HepG2 (cell line): ENCODE data around the gene TMPRSS15. TPM values are rescaled to one million over a fixed set of nuclear protein-coding genes. Genes with fewer than 3 reads are reported as not detected.

Experiments used
- ATAC-seq: fragments of 200-7000 bp; cut with Tn5 transposase; 3 replicates; pipeline ENCODE4 v1.9.1; 2020; ENCODE audit warnings: mild to moderate bottlenecking, moderate library complexity
- BruUV-seq: library from RNA; stranded (reverse); fragments of 400-500 nt; replicated peaks from 2 replicates; lab custom pipeline; 2021; lab: Mats Ljungman, UMichigan
- CTCF ChIA-PET: fragments of 300-600 bp; formaldehyde crosslinking; extraction: SDS; loops from one replicate; lab custom pipeline; 2021; ENCODE audit warnings: low total read pairs, inconsistent platforms, low intra/inter-chr PET ratio; lab: Yijun Ruan, JAX
- POLR2A ChIA-PET: fragments of 350-600 bp; sonication (Branson Sonifier 250); formaldehyde crosslinking; loops from one replicate; lab custom pipeline; 2020; ENCODE audit warnings: antibody characterized with exemption, inconsistent platforms; lab: Yijun Ruan, JAX
- DNase-seq: peaks from one replicate; pipeline ENCODE4 v3.0.0-alpha.2; 2015; ENCODE audit warnings: low spot score
- FAIRE-seq: peaks from 3 replicates; lab custom pipeline; 2011; peaks lifted over from hg19 to GRCh38; lab: Jason Lieb, UNC
- H2AFZ ChIP-seq: one replicate; pipeline ENCODE4 v1.6.1; 2011; ENCODE audit warnings: low read length, inconsistent platforms
- H3K27ac ChIP-seq: fragments of 300-600 bp; 3 replicates; pipeline ENCODE4 v1.8.0; 2011; ENCODE audit warnings: mixed run types, mild to moderate bottlenecking, mixed read lengths, low read length, inconsistent platforms; ENCODE audit not compliant: insufficient read depth; ENCODE audit errors: extremely low read length
- H3K27me3 ChIP-seq, 2 experiments: fragments of 200-600 bp in 1 of 2; 2 replicates in 1 of 2; 3 replicates in 1 of 2; pipeline versions ENCODE4 v1.6.0 to v1.8.0; 2011; ENCODE audit warnings: low read length in 2 of 2, mild to moderate bottlenecking in 2 of 2, moderate library complexity in 2 of 2, inconsistent platforms in 1 of 2; ENCODE audit not compliant: insufficient read depth in 2 of 2, control insufficient read depth in 1 of 2
- H3K36me3 ChIP-seq, 2 experiments: fragments of 200-600 bp in 1 of 2; replicated peaks in 1 of 2; 2 replicates in 1 of 2; 3 replicates in 1 of 2; pipeline versions ENCODE4 v1.5.1 to v1.8.0; 2011; ENCODE audit warnings: low read length in 2 of 2, inconsistent platforms in 1 of 2; ENCODE audit not compliant: insufficient read depth in 2 of 2, control insufficient read depth in 1 of 2
- H3K4me1 ChIP-seq: 2 replicates; pipeline ENCODE4 v1.5.1; 2012; ENCODE audit warnings: low read length, inconsistent platforms; ENCODE audit not compliant: insufficient read depth
- H3K4me2 ChIP-seq: 2 replicates; pipeline ENCODE4 v1.6.0; 2011; ENCODE audit warnings: low read depth, low read length, inconsistent platforms
- H3K4me3 ChIP-seq, 3 experiments: fragments of 200-600 bp in 1 of 3; sonication (generic), shearing (Covaris generic) in 1 of 3; replicated peaks in 1 of 3; 2 replicates each; pipeline ENCODE4 v1.5.1; 2011 to 2016; ENCODE audit warnings: low read length in 3 of 3, inconsistent platforms in 2 of 3, low read depth in 2 of 3, mild to moderate bottlenecking in 2 of 3, control low read depth in 1 of 3, mixed read lengths in 1 of 3; ENCODE audit not compliant: insufficient read depth in 1 of 3
- H3K79me2 ChIP-seq: one replicate; pipeline ENCODE4 v1.6.1; 2011; ENCODE audit warnings: low read length, inconsistent platforms; ENCODE audit not compliant: insufficient read depth
- H3K9ac ChIP-seq: 2 replicates; pipeline ENCODE4 v1.6.0; 2011; ENCODE audit warnings: mild to moderate bottlenecking, low read depth, low read length, inconsistent platforms; ENCODE audit not compliant: insufficient read depth
- H3K9me3 ChIP-seq: 2 replicates; pipeline ENCODE4 v1.5.1; 2012; ENCODE audit warnings: mild to moderate bottlenecking, low read length
- H4K20me1 ChIP-seq: 2 replicates; pipeline ENCODE4 v1.6.0; 2011; ENCODE audit warnings: inconsistent platforms, mild to moderate bottlenecking, low read length, moderate library complexity; ENCODE audit not compliant: insufficient read depth
- CREM ChIP-seq, 2 experiments: sonication (generic) in 1 of 2; formaldehyde crosslinking in 1 of 2; IDR thresholded peaks; 2 replicates each; pipeline versions ENCODE4 v1.4.0 to v1.6.1; 2016 to 2020; ENCODE audit warnings: antibody characterized with exemption in 1 of 2, mild to moderate bottlenecking in 1 of 2, missing genetic modification reagents in 1 of 2
- HHEX ChIP-seq: IDR thresholded peaks from 2 replicates; pipeline ENCODE4 v1.6.1; 2016; ENCODE audit warnings: control low read depth
- HNRNPL ChIP-seq: fragments of 200-400 bp; formaldehyde crosslinking; IDR thresholded peaks from 2 replicates; pipeline ENCODE4 v1.6.1; 2017; ENCODE audit warnings: mild to moderate bottlenecking, low read depth, low read length
- JUN ChIP-seq: sonication (generic); formaldehyde crosslinking; IDR thresholded peaks from 2 replicates; pipeline ENCODE4 v1.4.0; 2020; ENCODE audit warnings: mild to moderate bottlenecking, missing genetic modification reagents
- KDM6A ChIP-seq: IDR thresholded peaks from 2 replicates; pipeline ENCODE4 v1.6.1; 2016; ENCODE audit warnings: low read depth
- KLF15 ChIP-seq: sonication (generic); formaldehyde crosslinking; IDR thresholded peaks from 2 replicates; pipeline ENCODE4 v1.8.1; 2023; ENCODE audit warnings: borderline replicate concordance, mild to moderate bottlenecking, inconsistent platforms, missing genetic modification reagents, mixed read lengths
- RAD21 ChIP-seq: fragments of 450-650 bp; formaldehyde crosslinking; IDR thresholded peaks from 2 replicates; pipeline ENCODE4 v1.5.0; 2020; ENCODE audit warnings: mild to moderate bottlenecking
- RORA ChIP-seq: sonication (generic); formaldehyde crosslinking; IDR thresholded peaks from 2 replicates; pipeline ENCODE4 v1.5.0; 2020; ENCODE audit warnings: mild to moderate bottlenecking, missing genetic modification reagents, moderate library complexity
- ZNF329 ChIP-seq: sonication (generic); formaldehyde crosslinking; IDR thresholded peaks from 2 replicates; pipeline ENCODE4 v1.9.0; 2021; ENCODE audit warnings: low read depth, mild to moderate bottlenecking, missing genetic modification reagents
- ZNF747 ChIP-seq: sonication (generic); formaldehyde crosslinking; IDR thresholded peaks from 2 replicates; pipeline ENCODE4 v1.8.1; 2023; ENCODE audit warnings: missing genetic modification reagents, mild to moderate bottlenecking, borderline replicate concordance
- ZNF782 ChIP-seq: sonication (generic); formaldehyde crosslinking; IDR thresholded peaks from 2 replicates; pipeline ENCODE4 v1.4.0; 2020; ENCODE audit warnings: missing genetic modification reagents, mild to moderate bottlenecking, borderline replicate concordance
- in situ Hi-C: cut with HindIII; loops from 2 replicates; pipeline ENCODE4 v1.10.0; 2017; ENCODE audit warnings: low pct_unique_long_range_greater_than_20kb; ENCODE audit not compliant: extremely low pct_ligation_motif_present
- intact Hi-C: fragments of 100-400 bp; cut with micrococcal nuclease; formaldehyde crosslinking; loops from one replicate; pipeline ENCODE4 v1.10.0; 2022; ENCODE audit not compliant: unreplicated experiment
- polyA plus RNA-seq, 8 experiments: library from polyadenylated mRNA; depleted of rRNA in 3 of 8; stranded (reverse) in 7 of 8; unstranded in 1 of 8; fragments of >200 nt; fragmentation: Illumina TruSeq in 4 of 8; extraction: Trizol in 4 of 8; gene quantifications; 2 replicates each; pipeline versions ENCODE4 v1.2.1 to v1.2.3, GENCODE V29; 2011 to 2016; ENCODE audit warnings: low read depth in 4 of 8, missing spikeins in 1 of 8, mixed read lengths in 1 of 8; ENCODE audit not compliant: insufficient read depth in 1 of 8
- total RNA-seq, 5 experiments: library from RNA; depleted of rRNA; stranded (reverse); fragments of >200 nt; fragmentation: Illumina TruSeq; extraction: Trizol; gene quantifications; 2 replicates each; pipeline ENCODE4 v1.2.3, GENCODE V29; 2016; ENCODE audit warnings: low read depth in 1 of 5
- TF ChIP-seq, protein P1 (sequence below), 2 experiments: IDR thresholded peaks; 2 replicates each; pipeline ENCODE4 v1.6.1; 2011 to 2012; ENCODE audit warnings: low read length in 2 of 2, borderline replicate concordance in 1 of 2, low read depth in 1 of 2, mild to moderate bottlenecking in 1 of 2, moderate library complexity in 1 of 2
- TF ChIP-seq, protein P2 (sequence below): sonication (generic); formaldehyde crosslinking; IDR thresholded peaks from 2 replicates; pipeline ENCODE4 v1.4.0; 2020; ENCODE audit warnings: mild to moderate bottlenecking, missing genetic modification reagents, borderline replicate concordance
- TF ChIP-seq, protein P3 (sequence below), 2 experiments: sonication (generic) in 1 of 2; formaldehyde crosslinking in 1 of 2; IDR thresholded peaks; 2 replicates each; pipeline versions ENCODE4 v1.6.1 to v1.9.0; 2014 to 2022; ENCODE audit warnings: antibody characterized with exemption in 1 of 2, borderline replicate concordance in 1 of 2, inconsistent platforms in 1 of 2, low read depth in 1 of 2, missing genetic modification reagents in 1 of 2

Gene TMPRSS15
- total and polyA plus RNA-seq, 2 of the 13 experiments (the other 11 are each of a cell fraction or from before 2014, with no cell fraction given): not detected

DNA sequence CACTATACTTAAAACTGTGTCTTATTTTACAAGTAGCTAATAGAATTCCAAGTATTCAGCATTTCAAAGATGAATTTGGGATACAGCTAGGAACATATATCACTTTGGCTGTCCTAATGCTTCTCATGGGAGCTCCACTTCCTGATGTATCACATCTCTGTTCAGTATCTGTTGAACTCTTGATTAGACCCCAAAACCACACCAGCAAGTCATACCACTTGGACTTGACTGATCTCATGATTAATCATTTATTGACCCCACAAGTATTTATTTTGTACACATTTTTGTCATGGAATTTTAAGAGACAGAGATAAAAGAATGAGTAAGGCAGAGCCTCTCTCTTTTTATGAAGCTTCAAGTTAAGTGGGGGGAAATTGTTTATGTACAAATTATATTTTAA, 30.0 kb downstream of the TMPRSS15 start:
- no peak overlapping the region for H3K27ac ChIP-seq
- in situ Hi-C loops (no loop called here), intact Hi-C loops (no loop called here)
- no peaks in the 10 kb centered on the region for H3K79me2 ChIP-seq
- H3K4me1 ChIP-seq: no peaks in the 10 kb centered on the region
- H2AFZ ChIP-seq: no peak overlapping the region
- ChIA-PET CTCF (no interaction called here), POLR2A (no interaction called here)
- H3K27me3 ChIP-seq: no peaks in the 10 kb centered on the region
- ATAC-seq: no peak
- no peaks in the 10 kb centered on the region for H4K20me1 ChIP-seq
- no peak for FAIRE-seq
- H3K4me3 ChIP-seq: no peak overlapping the region
- no peak overlapping the region for H3K9ac ChIP-seq
- no peak for DNase-seq
- no peak overlapping the region for H3K4me2 ChIP-seq
- BruUV-seq: no TSS peak
- no peaks in the 10 kb centered on the region for H3K36me3 ChIP-seq
- H3K9me3 ChIP-seq: peaks cover 15% of the 10 kb centered on the region
- TF ChIP-seq KLF15 (CRISPR knock-in tag): no peak
- TF ChIP-seq HHEX (CRISPR knock-in tag): no peak
- TF ChIP-seq ZNF782 (CRISPR knock-in tag): no peak
- no peak for TF ChIP-seq JUN (CRISPR knock-in tag)
- no peak for TF ChIP-seq ZNF747 (CRISPR knock-in tag)
- no peak for TF ChIP-seq RORA (CRISPR knock-in tag)
- TF ChIP-seq ZNF329 (CRISPR knock-in tag): no peak
- no peak for TF ChIP-seq HNRNPL
- TF ChIP-seq KDM6A (CRISPR knock-in tag): no peak
- TF ChIP-seq, protein P1, sequence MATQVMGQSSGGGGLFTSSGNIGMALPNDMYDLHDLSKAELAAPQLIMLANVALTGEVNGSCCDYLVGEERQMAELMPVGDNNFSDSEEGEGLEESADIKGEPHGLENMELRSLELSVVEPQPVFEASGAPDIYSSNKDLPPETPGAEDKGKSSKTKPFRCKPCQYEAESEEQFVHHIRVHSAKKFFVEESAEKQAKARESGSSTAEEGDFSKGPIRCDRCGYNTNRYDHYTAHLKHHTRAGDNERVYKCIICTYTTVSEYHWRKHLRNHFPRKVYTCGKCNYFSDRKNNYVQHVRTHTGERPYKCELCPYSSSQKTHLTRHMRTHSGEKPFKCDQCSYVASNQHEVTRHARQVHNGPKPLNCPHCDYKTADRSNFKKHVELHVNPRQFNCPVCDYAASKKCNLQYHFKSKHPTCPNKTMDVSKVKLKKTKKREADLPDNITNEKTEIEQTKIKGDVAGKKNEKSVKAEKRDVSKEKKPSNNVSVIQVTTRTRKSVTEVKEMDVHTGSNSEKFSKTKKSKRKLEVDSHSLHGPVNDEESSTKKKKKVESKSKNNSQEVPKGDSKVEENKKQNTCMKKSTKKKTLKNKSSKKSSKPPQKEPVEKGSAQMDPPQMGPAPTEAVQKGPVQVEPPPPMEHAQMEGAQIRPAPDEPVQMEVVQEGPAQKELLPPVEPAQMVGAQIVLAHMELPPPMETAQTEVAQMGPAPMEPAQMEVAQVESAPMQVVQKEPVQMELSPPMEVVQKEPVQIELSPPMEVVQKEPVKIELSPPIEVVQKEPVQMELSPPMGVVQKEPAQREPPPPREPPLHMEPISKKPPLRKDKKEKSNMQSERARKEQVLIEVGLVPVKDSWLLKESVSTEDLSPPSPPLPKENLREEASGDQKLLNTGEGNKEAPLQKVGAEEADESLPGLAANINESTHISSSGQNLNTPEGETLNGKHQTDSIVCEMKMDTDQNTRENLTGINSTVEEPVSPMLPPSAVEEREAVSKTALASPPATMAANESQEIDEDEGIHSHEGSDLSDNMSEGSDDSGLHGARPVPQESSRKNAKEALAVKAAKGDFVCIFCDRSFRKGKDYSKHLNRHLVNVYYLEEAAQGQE (IDR thresholded peaks at IDR 0.05; ENCODE audit: borderline replicate concordance in 1 of 2, low read depth in 1 of 2, low read length in 2 of 2): no peak
- TF ChIP-seq, protein P2, sequence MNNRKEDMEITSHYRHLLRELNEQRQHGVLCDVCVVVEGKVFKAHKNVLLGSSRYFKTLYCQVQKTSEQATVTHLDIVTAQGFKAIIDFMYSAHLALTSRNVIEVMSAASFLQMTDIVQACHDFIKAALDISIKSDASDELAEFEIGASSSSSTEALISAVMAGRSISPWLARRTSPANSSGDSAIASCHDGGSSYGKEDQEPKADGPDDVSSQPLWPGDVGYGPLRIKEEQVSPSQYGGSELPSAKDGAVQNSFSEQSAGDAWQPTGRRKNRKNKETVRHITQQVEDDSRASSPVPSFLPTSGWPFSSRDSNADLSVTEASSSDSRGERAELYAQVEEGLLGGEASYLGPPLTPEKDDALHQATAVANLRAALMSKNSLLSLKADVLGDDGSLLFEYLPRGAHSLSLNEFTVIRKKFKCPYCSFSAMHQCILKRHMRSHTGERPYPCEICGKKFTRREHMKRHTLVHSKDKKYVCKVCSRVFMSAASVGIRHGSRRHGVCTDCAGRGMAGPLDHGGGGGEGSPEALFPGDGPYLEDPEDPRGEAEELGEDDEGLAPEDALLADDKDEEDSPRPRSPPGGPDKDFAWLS (CRISPR knock-in tag): no peak
- TF ChIP-seq RAD21: no peak
- TF ChIP-seq, protein P3, sequence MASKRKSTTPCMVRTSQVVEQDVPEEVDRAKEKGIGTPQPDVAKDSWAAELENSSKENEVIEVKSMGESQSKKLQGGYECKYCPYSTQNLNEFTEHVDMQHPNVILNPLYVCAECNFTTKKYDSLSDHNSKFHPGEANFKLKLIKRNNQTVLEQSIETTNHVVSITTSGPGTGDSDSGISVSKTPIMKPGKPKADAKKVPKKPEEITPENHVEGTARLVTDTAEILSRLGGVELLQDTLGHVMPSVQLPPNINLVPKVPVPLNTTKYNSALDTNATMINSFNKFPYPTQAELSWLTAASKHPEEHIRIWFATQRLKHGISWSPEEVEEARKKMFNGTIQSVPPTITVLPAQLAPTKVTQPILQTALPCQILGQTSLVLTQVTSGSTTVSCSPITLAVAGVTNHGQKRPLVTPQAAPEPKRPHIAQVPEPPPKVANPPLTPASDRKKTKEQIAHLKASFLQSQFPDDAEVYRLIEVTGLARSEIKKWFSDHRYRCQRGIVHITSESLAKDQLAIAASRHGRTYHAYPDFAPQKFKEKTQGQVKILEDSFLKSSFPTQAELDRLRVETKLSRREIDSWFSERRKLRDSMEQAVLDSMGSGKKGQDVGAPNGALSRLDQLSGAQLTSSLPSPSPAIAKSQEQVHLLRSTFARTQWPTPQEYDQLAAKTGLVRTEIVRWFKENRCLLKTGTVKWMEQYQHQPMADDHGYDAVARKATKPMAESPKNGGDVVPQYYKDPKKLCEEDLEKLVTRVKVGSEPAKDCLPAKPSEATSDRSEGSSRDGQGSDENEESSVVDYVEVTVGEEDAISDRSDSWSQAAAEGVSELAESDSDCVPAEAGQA (IDR thresholded peaks at IDR 0.05; ENCODE audit: low read depth): no peak
- TF ChIP-seq, protein P3 (CRISPR knock-in tag; IDR thresholded peaks at IDR 0.05; ENCODE audit: borderline replicate concordance): no peak
- TF ChIP-seq CREM (IDR thresholded peaks at IDR 0.05): no peak
- TF ChIP-seq CREM (CRISPR knock-in tag; IDR thresholded peaks at IDR 0.05): no peak
